HepG2 (cell line): ENCODE measurements around the gene SRF. TPM values are rescaled to one million over a fixed set of nuclear protein-coding genes. Genes with fewer than 3 reads are reported as not detected.
A peak's percentile ranks its signal among the peaks of the same experiment; 100 is the strongest.

Experiments used
- ATF7-NPFF ChIP-seq: sonication (generic); formaldehyde crosslinking; IDR thresholded peaks from 2 replicates; pipeline ENCODE4 v1.8.1; 2023; ENCODE audit warnings: mild to moderate bottlenecking, low read depth, missing genetic modification reagents, moderate library complexity
- EED ChIP-seq: sonication (generic); formaldehyde crosslinking; IDR thresholded peaks from 2 replicates; pipeline ENCODE4 v1.5.0; 2020; ENCODE audit warnings: mild to moderate bottlenecking, missing genetic modification reagents
- KLF11 ChIP-seq: IDR thresholded peaks from 2 replicates; pipeline ENCODE4 v1.6.1; 2016; ENCODE audit warnings: missing compliant biosample characterization
- KLF15 ChIP-seq: sonication (generic); formaldehyde crosslinking; IDR thresholded peaks from 2 replicates; pipeline ENCODE4 v1.8.1; 2023; ENCODE audit warnings: borderline replicate concordance, mild to moderate bottlenecking, inconsistent platforms, missing genetic modification reagents, mixed read lengths
- LBX2 ChIP-seq: sonication (generic); formaldehyde crosslinking; IDR thresholded peaks from 2 replicates; pipeline ENCODE4 v1.5.0; 2020; ENCODE audit warnings: missing genetic modification reagents, mild to moderate bottlenecking, borderline replicate concordance
- MTF2 ChIP-seq: sonication (generic); formaldehyde crosslinking; IDR thresholded peaks from 2 replicates; pipeline ENCODE4 v1.5.0; 2020; ENCODE audit warnings: missing genetic modification reagents, borderline replicate concordance
- NR1H2 ChIP-seq: sonication (generic); formaldehyde crosslinking; IDR thresholded peaks from 2 replicates; pipeline ENCODE4 v1.8.1; 2022; ENCODE audit warnings: low read depth, missing genetic modification reagents, borderline replicate concordance
- NR2C2 ChIP-seq: sonication (generic); formaldehyde crosslinking; IDR thresholded peaks from 2 replicates; pipeline ENCODE4 v1.4.0; 2020; ENCODE audit warnings: missing genetic modification reagents, mild to moderate bottlenecking, moderate library complexity, borderline replicate concordance
- NR3C1 ChIP-seq: sonication (generic); formaldehyde crosslinking; IDR thresholded peaks from 2 replicates; pipeline ENCODE4 v1.4.0; 2020; ENCODE audit warnings: missing genetic modification reagents
- RERE ChIP-seq: IDR thresholded peaks from 2 replicates; pipeline ENCODE4 v1.6.1; 2016; ENCODE audit warnings: low read depth, missing genetic modification reagents, missing compliant biosample characterization
- SIX4 ChIP-seq: sonication (generic); formaldehyde crosslinking; IDR thresholded peaks from 2 replicates; pipeline ENCODE4 v1.4.0; 2020; ENCODE audit warnings: missing genetic modification reagents
- TBP ChIP-seq: sonication (generic); formaldehyde crosslinking; IDR thresholded peaks from 2 replicates; pipeline ENCODE4 v1.5.0; 2020; ENCODE audit warnings: missing genetic modification reagents
- ZBTB38 ChIP-seq: sonication (generic); formaldehyde crosslinking; IDR thresholded peaks from 2 replicates; pipeline ENCODE4 v1.5.1; 2020; ENCODE audit warnings: mild to moderate bottlenecking, missing genetic modification reagents
- ZFP37 ChIP-seq: sonication (generic); formaldehyde crosslinking; IDR thresholded peaks from 2 replicates; pipeline ENCODE4 v1.4.0; 2020; ENCODE audit warnings: missing genetic modification reagents, borderline replicate concordance
- ZFP90 ChIP-seq: sonication (generic); formaldehyde crosslinking; IDR thresholded peaks from 2 replicates; pipeline ENCODE4 v1.8.0; 2022; ENCODE audit warnings: missing genetic modification reagents, mild to moderate bottlenecking, inconsistent platforms, borderline replicate concordance
- ZIK1 ChIP-seq: sonication (generic); formaldehyde crosslinking; IDR thresholded peaks from 2 replicates; pipeline ENCODE4 v1.5.0; 2020; ENCODE audit warnings: mild to moderate bottlenecking, low read depth, missing genetic modification reagents, borderline replicate concordance
- ZMAT3 ChIP-seq: sonication (generic); formaldehyde crosslinking; conservative IDR thresholded peaks from 2 replicates; pipeline ENCODE4 v1.7.0; 2021; ENCODE audit warnings: missing genetic modification reagents
- ZNF136 ChIP-seq: sonication (generic); formaldehyde crosslinking; IDR thresholded peaks from 2 replicates; pipeline ENCODE4 v1.8.1; 2022; ENCODE audit warnings: low read depth, mild to moderate bottlenecking, moderate library complexity, missing genetic modification reagents
- ZNF546 ChIP-seq: sonication (generic); formaldehyde crosslinking; conservative IDR thresholded peaks from 2 replicates; pipeline ENCODE4 v1.8.1; 2023; ENCODE audit warnings: mild to moderate bottlenecking, missing genetic modification reagents
- ZNF558 ChIP-seq: sonication (generic); formaldehyde crosslinking; IDR thresholded peaks from 2 replicates; pipeline ENCODE4 v1.9.0; 2022; ENCODE audit warnings: mild to moderate bottlenecking, missing genetic modification reagents, borderline replicate concordance
- ZNF672 ChIP-seq: sonication (generic); formaldehyde crosslinking; IDR thresholded peaks from 2 replicates; pipeline ENCODE4 v1.8.1; 2022; ENCODE audit warnings: missing genetic modification reagents
- ZNF772 ChIP-seq: sonication (generic); formaldehyde crosslinking; IDR thresholded peaks from 2 replicates; pipeline ENCODE4 v1.5.0; 2020; ENCODE audit warnings: mild to moderate bottlenecking, missing genetic modification reagents
- ZNF777 ChIP-seq: sonication (generic); formaldehyde crosslinking; IDR thresholded peaks from 2 replicates; pipeline ENCODE4 v1.4.0; 2020; ENCODE audit warnings: missing genetic modification reagents
- ZNF788 ChIP-seq: sonication (generic); formaldehyde crosslinking; IDR thresholded peaks from 2 replicates; pipeline ENCODE4 v1.5.0; 2020; ENCODE audit warnings: mild to moderate bottlenecking, missing genetic modification reagents, borderline replicate concordance
- ZNF83 ChIP-seq: sonication (generic); formaldehyde crosslinking; IDR thresholded peaks from 2 replicates; pipeline ENCODE4 v1.4.0; 2020; ENCODE audit warnings: missing genetic modification reagents, mild to moderate bottlenecking, borderline replicate concordance
- polyA plus RNA-seq, 8 experiments: library from polyadenylated mRNA; depleted of rRNA in 3 of 8; stranded (reverse) in 7 of 8; unstranded in 1 of 8; fragments of >200 nt; fragmentation: Illumina TruSeq in 4 of 8; extraction: Trizol in 4 of 8; gene quantifications; 2 replicates each; pipeline versions ENCODE4 v1.2.1 to v1.2.3, GENCODE V29; 2011 to 2016; ENCODE audit warnings: low read depth in 4 of 8, missing spikeins in 1 of 8, mixed read lengths in 1 of 8; ENCODE audit not compliant: insufficient read depth in 1 of 8
- total RNA-seq, 5 experiments: library from RNA; depleted of rRNA; stranded (reverse); fragments of >200 nt; fragmentation: Illumina TruSeq; extraction: Trizol; gene quantifications; 2 replicates each; pipeline ENCODE4 v1.2.3, GENCODE V29; 2016; ENCODE audit warnings: low read depth in 1 of 5
- TF ChIP-seq, protein P1 (sequence below): sonication (generic); formaldehyde crosslinking; IDR thresholded peaks from 2 replicates; pipeline ENCODE4 v1.5.0; 2020; ENCODE audit warnings: missing genetic modification reagents

The SRF gene
- total and polyA plus RNA-seq, 2 of the 13 experiments (the other 11 are each of a cell fraction or from before 2014, with no cell fraction given): 25.5 to 44.1 TPM

GRCh38 chr6:43171707-43172103 is 636 bp downstream of the SRF start (continued):
- no peak for TF ChIP-seq ZNF558
- TF ChIP-seq SIX4: no peak
- TF ChIP-seq ZBTB38: no peak
- no peak for TF ChIP-seq ATF7-NPFF (CRISPR knock-in tag)
- TF ChIP-seq ZMAT3 (CRISPR knock-in tag): 0 out of 2 replicates have a peak, but pooled peaks have one; percentile 10
- no peak for TF ChIP-seq ZIK1 (CRISPR knock-in tag)
- no peak for TF ChIP-seq NR1H2 (CRISPR knock-in tag)
- TF ChIP-seq TBP (CRISPR knock-in tag): no peak
- peak; percentile 89 for TF ChIP-seq EED (CRISPR knock-in tag)
- TF ChIP-seq, protein P1, sequence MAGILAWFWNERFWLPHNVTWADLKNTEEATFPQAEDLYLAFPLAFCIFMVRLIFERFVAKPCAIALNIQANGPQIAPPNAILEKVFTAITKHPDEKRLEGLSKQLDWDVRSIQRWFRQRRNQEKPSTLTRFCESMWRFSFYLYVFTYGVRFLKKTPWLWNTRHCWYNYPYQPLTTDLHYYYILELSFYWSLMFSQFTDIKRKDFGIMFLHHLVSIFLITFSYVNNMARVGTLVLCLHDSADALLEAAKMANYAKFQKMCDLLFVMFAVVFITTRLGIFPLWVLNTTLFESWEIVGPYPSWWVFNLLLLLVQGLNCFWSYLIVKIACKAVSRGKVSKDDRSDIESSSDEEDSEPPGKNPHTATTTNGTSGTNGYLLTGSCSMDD: peak; percentile 49; the same call in 1 of the 2 replicates
- TF ChIP-seq ZNF83 (CRISPR knock-in tag): no peak
- no peak for TF ChIP-seq ZNF136
- no peak for TF ChIP-seq MTF2 (CRISPR knock-in tag)
- TF ChIP-seq RERE (CRISPR knock-in tag): no peak
- TF ChIP-seq ZNF546 (CRISPR knock-in tag): peak; percentile 22; the same call in 1 of the 2 replicates
- TF ChIP-seq ZFP90: peak; percentile 19; the same call in 1 of the 2 replicates
- TF ChIP-seq ZNF788 (CRISPR knock-in tag): peak; percentile 58; the same call in 1 of the 2 replicates
- no peak for TF ChIP-seq NR3C1 (CRISPR knock-in tag)
- no peak for TF ChIP-seq NR2C2 (CRISPR knock-in tag)
- TF ChIP-seq ZNF772 (CRISPR knock-in tag): peak; percentile 60
- no peak for TF ChIP-seq ZFP37
- TF ChIP-seq KLF15 (CRISPR knock-in tag): no peak
- TF ChIP-seq LBX2: no peak
- no peak for TF ChIP-seq ZNF672 (CRISPR knock-in tag)
- TF ChIP-seq ZNF777: peak; percentile 69
- TF ChIP-seq KLF11: no peak
